NCI-H2227 treated with DMSO at 0.1 percent for 48 hours (cell line): Measurements from ENCODE around the gene KCNIP4.
A peak's percentile ranks its signal among the peaks of the same experiment; 100 is the strongest.

Experiments
- DNase-seq: peaks from one replicate; lab custom pipeline; 2025; lab: John Stamatoyannopoulos, UW

The KCNIP4 gene

GRCh38 chr4:21571100-21571499, 377.5 kb downstream of the KCNIP4 start:
- no peak for DNase-seq

GRCh38 chr4:21569638-21570037, 378.9 kb downstream of the KCNIP4 start:
- no peak for DNase-seq

DNA sequence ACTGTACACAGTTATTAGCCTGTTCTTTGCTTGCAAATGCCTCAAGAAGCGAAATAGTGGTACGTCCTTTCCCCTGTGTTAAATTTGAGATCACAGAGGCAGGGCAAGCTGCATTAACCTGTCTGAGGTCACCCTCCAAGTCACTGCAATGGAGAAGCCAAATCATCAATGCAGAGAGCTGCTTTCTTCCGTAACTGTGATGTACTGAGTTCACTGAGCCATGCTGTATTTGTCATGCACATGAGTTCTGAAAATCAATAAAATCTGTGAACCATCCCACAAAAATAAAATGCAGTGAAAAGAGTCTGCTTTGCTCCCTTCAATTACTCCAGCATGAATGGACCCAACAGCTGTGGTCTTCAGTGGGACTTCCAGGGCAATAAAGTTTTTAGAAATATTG, 393.5 kb downstream of the KCNIP4 start:
- DNase-seq: no peak

- DNase-seq: no peak
Measured at GRCh38 chr4:21554500-21554899, 394.1 kb downstream of the KCNIP4 start.

GRCh38 chr4:21554066-21554465, 394.5 kb downstream of the KCNIP4 start:
- DNase-seq: no peak

DNA sequence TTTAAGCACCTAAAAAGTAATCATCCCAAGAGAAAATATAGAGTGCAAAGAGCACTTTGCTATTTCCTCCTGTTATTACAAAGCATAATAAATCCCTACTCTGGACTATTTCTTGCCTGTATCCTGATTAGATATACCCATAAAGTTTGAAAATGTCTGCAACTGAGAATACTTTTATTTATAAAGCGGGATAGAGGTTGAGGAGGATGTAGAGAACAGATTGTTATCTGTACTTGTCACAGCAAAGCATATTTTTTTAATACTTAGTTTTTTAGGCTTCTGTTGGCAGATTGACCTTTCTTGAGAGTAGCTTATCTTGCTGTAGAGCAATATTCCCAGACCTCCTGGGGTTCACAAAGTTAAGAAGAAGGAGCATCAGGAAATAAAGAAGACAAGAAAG, 396.1 kb downstream of the KCNIP4 start:
- no peak for DNase-seq

GRCh38 chr4:21544955-21545354, 403.6 kb downstream of the KCNIP4 start:
- no peak for DNase-seq

DNA sequence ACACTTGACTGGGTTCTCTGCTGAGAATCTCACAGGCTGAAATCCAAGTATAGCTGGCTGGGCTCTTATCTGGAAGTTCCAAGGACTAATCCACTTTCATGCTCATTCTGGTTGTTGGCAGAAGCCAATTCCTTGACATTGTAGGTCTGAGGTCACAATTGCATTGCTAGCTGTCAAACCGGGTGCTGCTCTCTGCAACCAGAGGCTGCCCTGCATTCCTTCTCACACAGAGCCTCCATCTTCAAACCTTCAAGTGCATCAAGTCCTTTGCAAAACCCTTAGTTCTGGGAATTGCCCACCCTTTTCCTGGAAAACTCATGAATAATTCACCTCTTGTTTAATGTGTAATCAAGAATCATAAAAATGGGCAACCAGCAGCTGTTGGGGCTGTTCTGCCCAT, 404.2 kb downstream of the KCNIP4 start:
- no peak for DNase-seq

DNA sequence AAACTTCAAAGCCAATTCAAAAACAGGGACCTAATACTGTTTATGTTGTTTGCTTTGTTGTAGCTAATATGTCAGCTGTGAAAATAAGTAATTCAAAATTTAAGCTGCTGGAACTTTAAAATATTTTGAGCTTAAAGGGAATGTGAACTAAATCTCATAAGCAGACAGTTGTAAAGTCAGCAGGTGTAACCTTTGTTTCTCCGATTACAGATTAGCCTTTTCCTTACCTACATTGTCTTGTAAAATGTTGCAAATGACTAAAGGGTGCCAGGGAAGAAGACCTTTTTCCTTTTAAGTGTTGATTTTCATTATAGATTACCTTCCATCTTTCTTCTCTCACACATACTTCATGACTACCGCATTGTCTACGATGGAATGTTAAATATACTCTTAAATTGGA, 405.1 kb downstream of the KCNIP4 start:
- no peak for DNase-seq

DNA sequence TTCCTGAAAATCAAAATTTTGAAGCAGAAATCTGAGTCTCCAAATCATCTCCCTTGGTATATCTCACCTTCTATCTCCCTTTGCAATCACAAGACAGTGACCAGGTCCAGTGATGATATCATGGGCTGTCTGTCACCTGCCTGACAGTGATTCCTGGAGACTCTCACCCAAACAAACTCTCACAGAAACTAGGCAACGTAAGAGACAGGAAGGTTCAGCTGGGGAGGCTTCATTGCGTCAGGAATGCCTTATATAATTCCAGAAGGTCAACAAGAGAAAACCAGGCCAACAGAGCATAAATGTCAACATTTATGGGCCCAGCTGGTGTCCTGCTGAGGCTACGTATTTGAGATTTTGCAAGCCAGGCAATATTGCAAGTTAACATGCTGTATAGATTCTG, 412.7 kb downstream of the KCNIP4 start:
- DNase-seq: no peak

GRCh38 chr4:21531048-21531447, 417.5 kb downstream of the KCNIP4 start:
- no peak for DNase-seq

GRCh38 chr4:21529214-21529613, 419.4 kb downstream of the KCNIP4 start:
- no peak for DNase-seq

DNA sequence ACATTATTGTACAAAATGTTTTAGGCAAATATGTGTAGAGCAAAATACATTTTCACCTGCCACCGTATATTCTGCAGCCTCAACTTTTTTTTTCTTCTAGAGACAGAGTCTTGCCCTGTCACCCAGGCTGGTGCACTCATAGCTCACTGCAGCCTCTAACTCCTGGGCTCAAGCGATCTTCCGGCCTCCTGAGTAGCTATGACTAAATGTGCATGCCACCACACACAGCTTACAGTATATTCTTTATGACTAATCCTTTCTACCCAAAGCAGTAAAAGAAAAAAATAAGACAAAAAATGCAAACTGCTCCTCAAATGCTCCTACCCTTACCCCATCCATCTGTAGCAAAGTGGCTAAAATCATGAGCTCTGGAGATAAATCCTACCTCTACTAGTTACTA, 426.3 kb downstream of the KCNIP4 start:
- DNase-seq: no peak

DNA sequence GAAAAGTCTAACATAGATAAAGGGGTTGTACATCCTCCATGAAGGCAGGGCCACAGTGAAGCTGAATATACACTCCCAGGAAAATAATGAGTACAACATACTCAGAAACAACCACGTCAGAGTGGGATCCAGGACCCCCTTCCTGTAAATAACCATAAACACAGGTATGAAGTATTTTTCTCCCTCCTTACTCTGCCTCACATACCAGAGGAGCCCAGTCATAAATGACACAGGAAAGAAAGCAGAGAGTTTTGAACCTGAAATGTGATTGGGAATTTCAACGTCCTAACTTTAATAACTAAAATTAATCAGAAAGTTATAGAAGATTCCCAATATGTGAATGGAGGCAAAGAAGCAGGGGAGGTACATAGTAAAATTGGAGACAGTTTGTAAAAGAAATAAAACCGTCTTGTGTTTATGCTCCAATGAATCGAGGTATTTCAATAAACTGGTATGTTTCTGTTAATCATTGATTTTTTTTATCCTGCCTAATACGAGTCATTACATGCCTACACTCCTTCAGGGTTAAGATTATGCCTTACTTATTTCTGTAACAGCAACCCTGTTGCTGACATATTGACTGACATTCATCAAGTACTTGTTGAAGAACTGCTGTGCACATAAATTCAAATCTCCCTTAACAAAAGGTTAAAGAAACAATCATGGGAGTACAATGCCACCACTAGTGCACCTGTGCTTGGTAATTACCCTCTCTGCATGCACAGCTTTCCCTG, 431.3 kb downstream of the KCNIP4 start:
- no peak for DNase-seq

DNA sequence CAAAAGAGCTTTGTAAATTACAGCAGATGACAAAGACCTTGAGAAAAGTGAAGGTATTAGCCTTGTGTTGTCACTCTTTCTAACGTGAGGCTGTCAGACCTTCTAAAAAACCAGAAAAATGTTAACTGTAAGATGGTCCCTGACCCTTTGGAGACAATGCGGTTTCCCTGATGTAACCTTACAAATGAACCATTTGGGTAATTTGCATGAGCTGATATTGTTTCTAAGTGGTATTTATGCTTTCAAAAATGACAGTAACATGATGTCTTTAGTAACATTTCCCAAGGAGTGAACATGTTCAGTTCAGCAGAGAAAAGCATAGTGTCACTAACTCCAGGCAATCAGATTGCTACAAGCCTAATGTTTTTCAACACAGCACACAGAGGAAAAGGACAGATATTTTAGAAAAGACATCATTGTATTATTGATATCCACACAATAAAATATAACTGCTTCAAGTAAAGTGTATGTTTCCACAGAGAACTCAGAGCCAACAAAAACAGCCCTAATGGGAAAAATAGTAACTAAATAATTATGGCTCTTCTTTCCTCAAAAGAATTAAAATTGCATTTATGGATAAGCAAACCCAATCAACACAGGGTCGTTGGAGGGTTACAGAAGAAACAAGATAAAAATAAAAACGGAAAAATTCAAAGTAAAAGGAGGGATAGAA, 434.4 kb downstream of the KCNIP4 start:
- no peak for DNase-seq

- peak; percentile 6 for DNase-seq
Measured at GRCh38 chr4:21512353-21512752, 436.2 kb downstream of the KCNIP4 start.

GRCh38 chr4:21507439-21507838, 441.1 kb downstream of the KCNIP4 start:
- DNase-seq: no peak

DNA sequence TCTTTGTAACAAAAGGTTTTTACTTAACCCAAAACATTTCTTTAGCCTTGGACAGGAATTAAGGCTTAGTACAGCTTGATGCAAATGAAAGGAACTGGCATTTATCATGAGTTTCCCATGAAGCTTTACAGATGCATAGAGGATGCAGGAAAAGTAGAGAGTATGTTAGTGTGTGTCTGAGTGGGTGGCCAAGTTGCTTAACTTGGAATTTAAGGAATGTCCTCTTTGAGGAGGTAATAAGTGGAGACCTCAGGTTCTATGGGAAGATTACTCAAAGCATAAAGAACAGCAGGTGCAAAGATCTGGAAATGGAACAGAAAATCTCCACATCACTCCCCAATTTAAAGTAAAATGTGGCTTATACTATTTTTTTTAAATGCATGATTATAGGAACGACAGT, 457.9 kb downstream of the KCNIP4 start:
- no peak for DNase-seq

DNA sequence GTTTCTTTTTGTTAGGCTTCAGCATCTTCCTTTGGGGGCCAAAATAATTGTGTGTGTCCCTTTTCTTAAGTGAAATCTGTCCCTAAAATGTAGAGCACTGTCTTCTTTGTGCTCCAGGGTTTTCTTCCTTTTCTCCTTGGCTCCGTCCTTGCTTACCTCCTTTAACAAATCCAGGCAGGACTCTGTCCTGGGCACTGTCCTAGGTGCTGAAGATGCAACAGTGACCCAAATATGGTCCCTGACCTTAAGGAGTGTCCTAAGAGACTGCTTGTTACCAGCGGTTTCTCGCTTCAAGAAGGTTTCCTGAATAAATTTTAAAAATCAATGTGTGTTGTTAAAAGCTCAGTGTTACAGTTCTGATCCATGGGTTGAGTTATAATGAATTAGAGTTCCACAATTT, 471.8 kb downstream of the KCNIP4 start:
- DNase-seq: no peak

GRCh38 chr4:21474195-21474594, 474.4 kb downstream of the KCNIP4 start:
- no peak for DNase-seq

- peak; percentile 85 for DNase-seq
Measured at GRCh38 chr4:21470535-21470934, 478.0 kb downstream of the KCNIP4 start.

DNA sequence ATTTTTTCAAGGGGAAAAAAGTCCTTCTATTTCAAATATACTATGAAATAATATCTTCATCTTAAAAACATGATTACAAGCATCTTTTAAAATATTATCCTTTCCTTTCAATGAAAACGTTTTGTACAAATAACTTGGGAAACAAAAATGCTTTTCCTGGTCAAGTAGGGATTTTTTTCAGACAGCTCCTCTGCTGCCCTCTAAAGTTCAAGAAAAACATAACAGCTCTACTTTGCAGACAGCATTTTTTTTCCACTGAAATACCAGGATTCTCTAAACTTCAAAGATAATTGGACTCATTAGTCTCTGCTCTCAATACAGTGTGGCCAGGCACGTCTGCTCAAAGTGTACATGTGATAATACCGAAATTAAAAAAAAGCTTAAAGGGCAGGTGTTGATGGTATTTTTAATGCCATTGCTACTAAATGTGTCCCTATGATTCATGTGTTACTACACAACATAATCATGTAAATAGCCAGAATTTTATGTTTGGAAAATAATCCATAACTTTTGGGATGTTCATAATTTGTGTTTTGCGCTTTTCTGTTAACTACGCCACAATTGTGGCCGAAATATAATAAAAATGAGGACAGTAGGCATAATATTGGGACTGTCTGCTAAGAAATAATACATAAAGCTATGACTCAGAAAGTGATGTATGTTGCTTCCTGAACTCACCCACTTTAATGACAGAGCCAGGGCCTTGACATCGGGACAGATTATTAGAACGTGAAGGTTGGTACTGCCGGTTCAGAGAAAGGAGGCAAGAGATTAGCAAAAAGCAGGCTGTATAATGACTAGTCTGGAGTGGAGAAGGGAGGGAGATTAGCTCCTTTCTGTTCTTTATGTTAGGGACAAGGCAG, 478.9 kb downstream of the KCNIP4 start:
- DNase-seq: peak; percentile 40

DNA sequence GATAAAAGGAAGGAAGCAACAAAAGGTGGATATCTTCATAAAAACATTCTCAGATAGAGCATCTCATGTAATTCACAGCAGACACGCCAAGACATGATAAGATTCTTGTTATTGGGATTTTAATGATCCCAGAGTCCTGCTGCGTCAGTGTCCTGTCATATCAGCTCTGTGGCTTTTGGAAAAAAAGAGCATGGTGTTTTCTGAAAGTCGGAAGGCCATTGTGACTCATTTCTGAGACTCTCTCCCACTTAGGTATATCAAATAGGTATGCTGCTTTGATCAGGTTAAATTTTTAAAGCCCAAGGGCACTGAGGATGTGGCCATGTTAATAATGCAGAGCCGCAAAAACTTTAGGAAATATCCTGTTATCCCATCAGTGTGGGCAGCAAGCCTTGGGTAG, 481.0 kb downstream of the KCNIP4 start:
- no peak for DNase-seq
